Activated CD4-positive, alpha-beta memory T cell treated with anti-CD3 and anti-CD28 coated beads for 36 hours (primary cell): Measurements from ENCODE around the gene DDX46. TPM values are rescaled to one million over a fixed set of nuclear protein-coding genes. Genes with fewer than 3 reads are reported as not detected.

Experiments used
- CTCF ChIA-PET: fragments of 350-600 bp; sonication (Branson Sonifier 250); formaldehyde crosslinking; loops from one replicate; lab custom pipeline; 2021; ENCODE audit warnings: antibody characterized with exemption, inconsistent platforms; lab: Charles Lee
- POLR2A ChIA-PET: fragments of 350-600 bp; sonication (Branson Sonifier 250); formaldehyde crosslinking; loops from one replicate; lab custom pipeline; 2021; ENCODE audit warnings: antibody characterized with exemption; lab: Charles Lee
- DNase-seq: peaks from one replicate; pipeline ENCODE4 v3.0.0-alpha.2; 2020
- H3K27ac Mint-ChIP-seq: one replicate; pipeline ENCODE4 v1.8.0; 2021; ENCODE audit warnings: mixed read lengths
- H3K27me3 Mint-ChIP-seq: one replicate; pipeline ENCODE4 v1.8.0; 2021; ENCODE audit warnings: mixed read lengths
- H3K36me3 Mint-ChIP-seq: one replicate; pipeline ENCODE4 v1.8.0; 2021; ENCODE audit warnings: mixed read lengths
- H3K4me1 Mint-ChIP-seq: one replicate; pipeline ENCODE4 v1.8.0; 2021; ENCODE audit warnings: low read depth, mixed read lengths
- H3K4me3 Mint-ChIP-seq: one replicate; pipeline ENCODE4 v1.8.0; 2021; ENCODE audit warnings: mild to moderate bottlenecking, mixed read lengths
- H3K9me3 Mint-ChIP-seq: one replicate; pipeline ENCODE4 v1.8.0; 2021; ENCODE audit warnings: mixed read lengths
- intact Hi-C: fragments of 100-400 bp; cut with micrococcal nuclease; formaldehyde crosslinking; loops from one replicate; pipeline ENCODE4 v1.15.1; 2023
- total RNA-seq, 2 experiments: library from RNA; stranded (reverse); gene quantifications; one replicate each; pipeline ENCODE4 v1.2.3, GENCODE V29; 2021

The DDX46 gene
- total RNA-seq, 2 experiments from 2014 or later = 67.4 to 68.0 TPM

- no peaks in the 10 kb centered on the region for H3K9me3 Mint-ChIP-seq
- no peak overlapping the region for H3K27ac Mint-ChIP-seq
- no peak overlapping the region for H3K4me3 Mint-ChIP-seq
- peaks cover 38% of the 10 kb centered on the region for H3K4me1 Mint-ChIP-seq
- intact Hi-C loops = no loop called here
- H3K36me3 Mint-ChIP-seq = peaks cover 14% of the 10 kb centered on the region
- H3K27me3 Mint-ChIP-seq = no peaks in the 10 kb centered on the region
- ChIA-PET CTCF (interaction anchor here (2.2 kb wide), 1 partner anchor 25 kb away, joined by 5 read pairs; the partner anchor contains the start of gene PCBD2), POLR2A (no interaction called here)
- no peak for DNase-seq
Measured at GRCh38 chr5:134879456-134879855, 120.9 kb downstream of the DDX46 start.

Other genes starting within 250 kb of the DDX46 start
- gene JADE2, start 233.1 kb upstream of the DDX46 start, total RNA-seq = 10 to 100 TPM; 79.4 to 81.6 TPM
- gene SAR1B, start 126.0 kb upstream of the DDX46 start, total RNA-seq = 10 to 100 TPM; 56.8 to 61.1 TPM
- 10 to 100 TPM; 30.8 to 31.4 TPM for gene SEC24A, start 110.0 kb upstream of the DDX46 start, total RNA-seq
- 10 to 100 TPM; 40.3 to 41.2 TPM for gene CAMLG, start 20.2 kb upstream of the DDX46 start, total RNA-seq
- gene C5orf24, start 87.2 kb downstream of the DDX46 start, total RNA-seq = 10 to 100 TPM; 21.9 to 25.2 TPM
- gene TXNDC15, start 115.6 kb downstream of the DDX46 start, total RNA-seq = 10 to 100 TPM; 29.6 to 30.9 TPM
- gene PCBD2, start 146.4 kb downstream of the DDX46 start, total RNA-seq = 10 to 100 TPM in 1 of 2 experiments, 1 to 10 TPM in 1; 9.8 to 13.2 TPM
- under 1 TPM; 0.45 to 0.53 TPM for gene CATSPER3, start 209.1 kb downstream of the DDX46 start, total RNA-seq